HG03135 (cell line): ENCODE data around the gene CST9.

Experiments used
- ATAC-seq: cut with Tn5 transposase; IDR thresholded peaks from one replicate; pipeline ENCODE4 v1.9.1; 2021; ENCODE audit warnings: mild to moderate bottlenecking, moderate library complexity; ENCODE audit not compliant: unreplicated experiment

The CST9 gene

DNA sequence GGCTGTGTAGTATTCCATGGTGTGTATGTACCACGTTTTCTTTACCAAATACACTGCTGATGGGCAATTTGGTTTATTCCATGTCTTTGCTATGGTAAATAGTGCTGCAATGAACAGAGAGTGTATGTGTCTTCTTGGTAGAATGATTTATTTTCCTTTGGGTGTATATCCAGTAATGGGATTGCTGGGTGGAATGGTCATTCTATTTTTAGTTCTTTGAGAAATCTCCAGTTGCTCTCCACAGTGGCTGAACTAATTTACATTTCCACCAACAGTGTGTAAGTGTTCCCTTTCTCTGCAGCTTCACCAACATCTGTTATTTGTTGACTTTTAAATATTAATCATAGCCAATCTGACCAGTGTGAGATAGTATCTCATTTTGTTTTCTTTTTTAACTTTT, 51.3 kb downstream of the CST9 start:
- no peak for ATAC-seq
